GM12865 (cell line): ENCODE results near the gene NARF.

ENCODE experiments used
- DNase-seq: peaks from one replicate; pipeline ENCODE4 v3.0.0; 2010; ENCODE audit warnings: low read depth
- H3K4me3 ChIP-seq: 2 replicates; pipeline ENCODE4 v1.5.1; 2011; ENCODE audit warnings: mild to moderate bottlenecking, low read depth, low read length, control low read depth
- CTCF ChIP-seq: IDR thresholded peaks from 2 replicates; pipeline ENCODE4 v1.5.1; 2011; ENCODE audit warnings: low read length, control low read depth, low read depth, inconsistent platforms; ENCODE audit not compliant: insufficient read depth; ENCODE audit errors: missing control alignments

NARF gene

GRCh38 chr17:82464567-82464929, 6.0 kb downstream of the NARF start:
- H3K4me3 ChIP-seq, result no peak overlapping the region
- TF ChIP-seq CTCF, result no peak
- no peak for DNase-seq

- no peak for TF ChIP-seq CTCF
- H3K4me3 ChIP-seq, result no peak overlapping the region
- no peak for DNase-seq
These were observed 6.6 kb downstream of the NARF start for GRCh38 chr17:82465023-82465603.

GRCh38 chr17:82468692-82469091, 10.2 kb downstream of the NARF start:
- no peak for TF ChIP-seq CTCF
- H3K4me3 ChIP-seq, result no peak overlapping the region
- no peak for DNase-seq

GRCh38 chr17:82470065-82470464, 11.5 kb downstream of the NARF start:
- no peak for DNase-seq
- no peak overlapping the region for H3K4me3 ChIP-seq
- no peak for TF ChIP-seq CTCF

GRCh38 chr17:82474223-82475010, 15.9 kb downstream of the NARF start:
- no peak for TF ChIP-seq CTCF
- DNase-seq, result no peak
- H3K4me3 ChIP-seq, result no peak overlapping the region

GRCh38 chr17:82475458-82475857, 16.9 kb downstream of the NARF start:
- DNase-seq, result no peak
- no peak for TF ChIP-seq CTCF
- no peak overlapping the region for H3K4me3 ChIP-seq

- DNase-seq, result no peak
- H3K4me3 ChIP-seq, result no peak overlapping the region
These were observed 19.4 kb downstream of the NARF start for GRCh38 chr17:82477934-82478333.

More at GRCh38 chr17:82477934-82478333, 19.4 kb downstream of the NARF start:
- TF ChIP-seq CTCF, result no peak
